Activated T-cell treated with anti-CD3 and anti-CD28 coated beads, Interleukin-2, amount 50 U/mL, for 1 hour (primary cell): ENCODE data around the gene CCRL2.
"Not testable (repeated sequence)": the region's sequence is repeated elsewhere in the genome, so short reads cannot be mapped to it uniquely, and the experiment has no call there.

Source experiments
- DNase-seq: peaks from one replicate; pipeline ENCODE4 v3.0.0-alpha.2; 2020

The CCRL2 gene

DNA sequence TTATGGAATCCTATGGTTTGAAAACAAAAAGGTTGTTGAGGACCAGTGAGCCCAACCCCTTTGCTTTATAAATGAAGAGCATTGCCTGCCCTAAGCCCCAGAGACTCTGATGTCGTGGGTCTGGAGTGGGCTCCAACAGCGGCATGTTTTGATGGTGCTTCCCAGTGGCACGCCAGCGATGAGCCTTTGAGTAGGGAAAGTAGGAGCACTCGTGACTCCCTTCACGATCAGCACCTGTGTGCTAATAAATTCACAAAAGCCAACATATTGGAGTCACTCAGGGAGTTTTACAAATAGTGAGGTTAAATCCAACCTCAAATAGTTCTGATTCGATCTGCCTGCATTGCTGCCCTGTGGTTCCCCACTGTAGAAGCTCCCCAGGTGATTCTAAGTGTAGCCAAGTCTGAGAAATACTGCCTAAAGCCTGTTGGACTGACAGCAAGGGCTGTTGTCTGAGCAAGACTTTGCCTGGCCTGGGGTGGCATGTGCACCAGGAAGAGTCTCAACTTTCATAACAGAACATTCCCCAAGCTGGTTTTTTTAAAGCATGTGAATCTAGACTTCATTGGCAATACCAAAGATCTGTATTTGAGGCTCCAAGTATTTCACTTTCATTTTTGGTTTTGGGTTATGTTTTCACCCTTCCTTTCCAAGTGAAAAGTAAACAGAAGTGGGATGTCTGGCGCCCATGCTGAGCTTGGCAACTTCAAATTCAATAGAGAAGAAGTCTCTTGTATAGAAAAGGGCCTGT lies 26.4 kb upstream of the CCRL2 start:
- DNase-seq, result no peak

DNA sequence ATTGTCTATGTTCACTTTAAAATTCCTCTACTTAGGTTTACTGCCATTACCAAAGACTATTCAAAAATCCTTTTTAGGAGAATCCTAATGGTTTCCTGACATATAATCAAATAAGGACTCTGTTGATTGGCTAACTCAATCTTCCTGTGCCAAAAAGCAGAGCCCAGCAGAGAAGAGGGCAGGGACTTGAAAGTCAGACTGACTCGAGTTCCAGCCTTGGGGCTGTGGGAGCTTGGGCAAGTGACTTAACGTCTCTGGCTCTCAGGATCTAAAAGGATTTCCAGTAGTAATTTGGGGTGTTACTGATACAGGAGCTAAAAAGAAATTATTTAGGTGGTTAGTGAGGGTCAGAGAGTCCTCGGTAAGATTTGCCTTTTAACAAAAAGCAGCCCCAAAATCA lies 25.4 kb upstream of the CCRL2 start:
- DNase-seq, result no peak

DNA sequence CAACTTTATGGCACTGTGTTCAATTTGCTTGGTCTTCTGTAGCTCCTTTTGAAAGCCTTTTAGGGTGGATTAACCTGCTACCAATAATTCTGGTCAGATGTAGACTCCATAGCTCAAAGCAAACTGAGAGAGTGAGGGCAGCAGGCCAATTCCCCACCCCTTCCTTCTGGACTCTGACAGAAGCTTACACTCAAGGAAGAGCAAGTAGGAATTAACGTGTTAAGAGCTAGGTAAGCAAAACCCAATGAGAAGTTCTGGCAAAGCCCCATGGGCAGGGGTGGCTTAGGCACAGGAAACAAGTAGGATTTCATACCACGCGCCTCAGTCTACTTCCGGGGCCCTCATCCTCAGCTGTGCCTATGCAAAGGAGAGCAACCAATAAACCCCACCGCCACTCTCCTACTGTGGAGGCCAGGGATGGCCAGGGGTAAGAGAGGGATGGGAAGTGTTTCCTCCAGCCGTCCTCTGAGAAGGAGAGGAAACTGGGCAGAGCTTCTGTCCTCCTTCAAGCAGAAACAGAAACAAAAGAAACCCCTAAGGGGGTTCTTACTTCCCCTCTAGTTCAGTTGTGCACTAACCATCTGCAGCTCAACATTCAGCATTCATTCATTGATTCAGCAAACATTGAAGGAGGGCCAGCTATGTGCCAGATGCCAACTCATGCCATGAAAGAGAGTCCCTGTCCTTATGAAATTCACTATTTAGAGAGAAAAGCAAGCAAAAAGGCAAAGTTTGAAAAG lies 23.7 kb upstream of the CCRL2 start:
- no peak for DNase-seq

DNA sequence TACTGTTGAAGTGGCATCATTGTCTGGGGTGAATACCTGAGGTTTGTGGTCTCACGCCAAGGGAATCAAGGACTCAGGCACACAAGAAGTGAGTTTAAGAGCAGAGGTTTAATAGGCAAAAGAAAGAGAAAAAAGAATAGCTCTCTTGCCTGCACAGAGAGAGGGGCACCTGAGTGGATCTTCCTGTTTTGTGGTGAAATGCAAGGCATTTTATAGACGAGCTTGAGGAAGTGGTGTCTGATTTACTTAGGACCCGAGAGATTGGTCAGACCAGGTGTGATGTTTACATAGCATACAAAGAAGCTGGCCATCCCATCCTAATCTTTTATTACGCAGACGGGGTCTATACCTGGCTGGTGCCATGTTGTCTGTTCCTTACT lies 23.1 kb upstream of the CCRL2 start:
- no peak for DNase-seq

DNA sequence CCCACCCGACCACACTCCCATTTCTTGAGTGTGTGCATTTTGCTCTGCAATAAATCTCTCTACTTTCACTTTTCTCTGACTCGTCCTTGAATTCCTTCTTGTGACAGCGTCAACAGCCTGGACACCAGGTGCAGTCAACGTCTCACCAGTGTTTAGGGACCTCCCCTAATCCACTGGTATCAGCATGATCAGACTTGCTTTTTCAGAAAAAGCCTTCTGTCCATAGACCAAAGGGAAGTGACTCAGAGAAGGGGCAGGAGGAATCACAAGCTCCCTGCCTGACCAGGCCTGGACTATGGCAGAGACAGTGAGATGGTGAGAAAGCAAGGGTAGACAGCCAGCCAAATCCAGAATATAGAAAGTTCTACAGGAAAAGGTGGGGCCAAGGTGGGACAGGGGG lies 20.9 kb upstream of the CCRL2 start:
- no peak for DNase-seq

DNA sequence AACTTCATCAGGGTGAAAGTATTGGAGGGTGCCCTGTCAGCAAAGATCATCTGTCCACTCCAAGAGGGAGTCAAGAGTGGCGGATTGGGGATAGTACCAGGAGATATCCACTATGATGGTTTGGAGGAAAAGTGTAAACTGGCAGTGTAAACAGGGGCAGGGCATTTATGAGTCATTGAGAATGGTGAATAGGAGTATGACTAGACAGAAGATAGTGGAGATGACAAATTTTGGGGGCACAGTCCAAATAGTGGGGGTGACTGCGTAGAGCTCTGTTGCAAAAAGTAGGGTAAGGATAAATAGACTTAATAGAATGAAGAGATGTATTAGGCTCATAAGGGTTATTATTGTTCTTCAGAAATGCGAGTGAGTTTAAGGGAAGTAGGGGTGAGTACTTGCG lies 18.2 kb upstream of the CCRL2 start:
- not testable (repeated sequence) for DNase-seq

DNA sequence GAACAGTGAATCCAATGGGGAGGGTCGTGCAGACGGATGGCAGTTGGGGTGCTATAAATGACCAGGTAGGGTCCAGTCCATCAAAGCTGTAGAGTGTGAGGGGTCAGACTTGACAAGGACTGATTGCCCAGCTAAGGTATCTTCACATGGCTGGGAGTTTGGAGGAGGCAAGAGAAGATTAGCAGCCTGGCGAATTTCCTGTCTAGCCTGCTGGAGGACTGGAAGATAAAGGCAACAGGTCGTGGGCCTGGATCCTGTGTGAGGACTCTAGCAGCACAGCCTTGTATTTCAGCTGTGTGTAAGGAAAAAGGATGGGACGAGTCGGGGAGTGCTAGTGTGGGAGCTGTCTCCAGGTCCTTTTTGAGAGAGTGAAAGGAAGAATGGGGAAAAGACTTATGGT lies 17.8 kb upstream of the CCRL2 start:
- no peak for DNase-seq

DNA sequence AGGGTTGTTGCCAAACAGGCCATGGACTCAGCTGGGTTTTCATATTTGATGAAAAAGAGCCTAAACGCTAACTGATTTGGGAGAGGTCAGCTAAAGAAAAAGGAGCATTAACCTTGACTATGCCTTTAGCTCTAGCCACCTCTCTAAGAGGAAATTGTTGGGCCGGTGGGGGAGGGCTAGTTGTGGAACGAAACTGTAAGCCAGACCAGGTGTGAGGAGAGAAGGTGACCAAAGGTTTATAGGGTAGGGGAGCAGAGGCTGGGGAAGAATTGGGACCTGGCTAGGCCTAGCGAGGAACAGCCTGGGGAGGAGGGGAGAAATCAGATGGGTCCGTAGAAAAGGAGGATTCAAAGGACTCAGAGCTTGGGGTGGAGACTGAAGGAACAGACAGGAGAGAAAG lies 15.5 kb upstream of the CCRL2 start:
- not testable (repeated sequence) for DNase-seq

DNA sequence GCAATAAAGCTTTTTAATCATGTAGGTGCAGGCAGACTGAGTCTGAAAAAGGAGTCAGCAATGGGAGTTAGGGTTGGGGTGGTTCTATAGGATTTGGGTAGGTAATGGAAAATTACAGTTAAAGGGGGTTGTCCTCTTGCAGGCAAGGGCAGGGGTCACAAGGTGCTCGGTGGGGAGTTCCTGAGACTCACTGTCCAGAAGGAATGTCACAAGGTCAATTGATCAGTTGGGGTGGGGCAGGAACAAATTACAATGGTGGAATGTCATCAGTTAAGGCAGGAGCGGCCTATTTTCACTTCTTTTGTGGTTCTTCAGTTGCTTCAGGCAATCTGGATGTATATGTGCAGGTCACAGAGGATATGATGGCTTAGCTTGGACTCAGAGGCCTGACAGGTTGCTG lies 14.0 kb upstream of the CCRL2 start:
- DNase-seq, result no peak

DNA sequence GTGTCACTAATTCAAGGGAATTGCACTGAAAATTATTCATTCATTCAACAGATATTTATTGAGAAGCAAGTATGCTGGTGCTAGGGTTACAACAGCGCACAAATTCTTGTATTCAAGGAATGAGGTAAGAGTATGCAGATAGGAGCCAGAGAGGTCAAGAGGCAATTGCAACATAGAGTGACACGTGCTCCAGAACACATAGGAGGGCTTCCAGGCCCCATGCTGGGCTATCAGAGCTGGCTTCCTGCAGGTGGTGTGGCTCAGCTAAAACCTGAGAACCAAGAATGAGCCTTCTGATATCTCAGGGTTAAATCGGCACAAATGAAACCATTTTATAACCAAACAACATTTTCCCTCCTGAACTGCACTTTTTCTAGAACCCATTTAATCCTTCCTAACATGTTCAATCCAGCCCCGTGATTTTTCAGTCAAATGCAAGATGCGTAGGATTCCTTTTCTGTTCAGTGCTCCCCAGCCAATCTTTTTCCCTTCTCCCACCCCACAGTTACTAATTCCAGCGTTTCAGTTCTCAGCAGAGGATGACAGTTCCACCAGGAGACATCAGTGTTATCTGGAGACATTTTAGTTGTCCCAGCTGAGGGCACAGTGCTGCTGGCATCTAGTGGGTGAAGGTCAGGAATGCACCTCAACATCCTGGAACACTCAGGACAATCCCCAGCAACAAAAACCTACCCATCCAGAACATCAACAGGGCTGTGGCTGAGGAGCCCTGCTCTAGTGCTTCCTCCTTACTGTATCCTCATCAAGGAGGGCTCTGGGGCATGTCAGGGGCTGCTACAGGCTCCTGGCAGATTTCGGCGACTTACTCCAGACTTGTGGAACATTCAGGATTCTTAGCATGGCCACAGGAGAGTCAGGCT lies 13.3 kb upstream of the CCRL2 start:
- no peak for DNase-seq

DNA sequence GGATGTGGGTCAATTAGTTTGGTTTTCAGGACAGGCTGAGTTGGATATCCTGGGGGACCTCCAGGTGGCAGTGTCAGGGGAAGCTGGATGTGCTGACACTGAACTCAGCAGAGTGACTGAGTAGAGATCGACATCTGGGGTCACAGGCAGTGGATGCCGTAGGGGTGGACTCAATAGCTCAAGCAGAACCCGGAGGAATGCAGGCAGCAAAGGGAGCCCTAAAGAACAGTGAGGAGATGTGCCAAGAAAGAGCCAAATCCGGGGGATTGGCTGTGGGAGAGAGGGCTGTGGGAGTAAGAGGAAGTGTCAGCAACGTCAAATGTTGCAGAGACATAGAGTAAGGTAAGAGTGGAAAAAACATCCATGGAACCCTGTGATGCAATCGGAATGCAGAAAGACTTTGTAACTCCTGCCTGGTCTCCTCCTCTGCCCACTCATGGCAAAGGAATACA lies 11.8 kb upstream of the CCRL2 start:
- DNase-seq, result no peak

DNA sequence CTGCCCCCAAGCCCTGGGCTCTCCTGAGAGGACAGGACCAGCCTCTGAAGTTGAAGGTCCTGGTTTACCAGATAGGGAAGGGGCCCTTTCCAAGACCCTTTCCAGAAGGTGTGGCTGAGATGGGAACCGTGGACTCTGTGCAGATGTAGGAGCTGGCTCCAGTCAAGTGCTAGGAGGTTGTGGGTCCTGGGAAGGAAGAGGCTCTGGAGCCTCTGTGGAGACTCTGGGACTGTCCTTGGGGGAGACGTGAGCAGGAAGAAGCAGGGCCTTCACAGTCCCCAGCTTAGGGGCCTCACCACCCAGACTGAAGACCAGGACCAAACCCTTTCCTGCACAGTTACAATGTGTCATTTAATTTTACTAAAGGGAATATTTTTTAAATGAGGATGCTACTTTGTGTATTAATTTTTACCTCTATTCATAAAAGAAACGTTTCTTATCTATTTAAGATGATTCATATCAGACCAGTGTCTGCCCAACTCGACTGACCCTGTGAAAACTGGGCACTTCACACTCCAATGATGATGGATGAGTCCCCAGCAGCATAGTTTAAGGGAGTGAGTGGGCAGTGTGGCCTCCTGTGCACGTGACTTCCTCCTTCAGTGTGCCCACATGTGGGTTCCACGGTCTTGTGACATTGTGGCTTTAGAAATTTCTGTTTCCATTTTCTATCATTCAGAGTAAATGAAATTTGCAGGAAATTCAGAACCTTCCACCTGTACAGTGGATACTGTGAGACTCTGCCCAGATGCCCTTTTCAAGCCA lies 11.1 kb upstream of the CCRL2 start:
- DNase-seq, result no peak

DNA sequence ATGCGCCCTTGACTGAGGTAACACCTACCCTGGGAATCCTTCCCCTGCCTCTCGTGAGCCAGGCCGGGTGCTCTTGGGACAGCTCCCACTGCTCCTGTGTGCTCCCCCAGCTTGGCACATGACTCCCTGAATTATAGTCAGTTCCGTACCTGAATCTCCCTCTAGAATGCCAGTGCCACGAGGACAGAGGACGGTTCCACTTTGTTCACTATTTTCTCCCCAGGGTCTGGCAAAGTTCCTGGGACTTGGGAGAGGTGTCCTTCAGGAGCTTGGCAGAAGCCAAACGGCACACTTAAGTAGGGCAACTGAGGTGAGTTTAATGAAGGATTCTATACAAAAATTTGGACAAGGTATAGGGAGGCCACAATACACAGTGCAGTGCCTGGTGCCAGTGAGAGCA lies 9.9 kb upstream of the CCRL2 start:
- no peak for DNase-seq

DNA sequence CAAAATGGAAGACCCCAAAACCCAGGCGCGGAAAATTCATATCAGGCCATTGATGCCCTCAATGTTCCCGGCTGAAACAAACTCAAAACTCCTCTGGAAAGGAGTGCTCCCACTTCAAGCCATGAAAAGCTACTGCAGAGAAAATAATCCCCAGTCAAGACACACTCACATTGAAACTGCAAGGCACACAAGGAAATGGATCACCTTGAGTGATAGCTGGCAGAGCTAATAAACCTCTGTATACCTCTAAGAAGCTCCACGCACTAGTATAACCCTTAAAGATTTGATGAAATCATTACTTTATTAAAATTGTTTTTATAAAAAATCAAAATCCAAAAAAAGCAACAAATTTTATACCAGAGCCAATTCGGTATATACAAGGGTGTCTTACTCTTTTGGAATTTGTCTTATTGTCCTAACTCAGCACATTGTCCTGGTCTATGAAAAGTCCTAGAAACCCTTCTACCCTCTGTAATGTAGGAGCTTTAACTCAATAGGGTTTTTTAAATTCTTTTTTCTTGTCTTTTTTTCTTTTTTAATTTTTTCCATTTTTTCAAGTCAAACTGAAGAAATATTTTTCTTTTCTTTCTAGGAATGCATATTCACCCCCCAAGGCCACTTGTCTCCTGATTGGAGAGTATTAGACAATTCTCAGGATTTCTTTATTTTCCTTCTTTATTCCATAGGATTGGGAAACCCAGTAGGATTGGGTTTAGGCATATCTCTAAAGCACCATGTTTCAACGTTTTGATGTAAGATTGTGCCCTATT lies 8.7 kb upstream of the CCRL2 start:
- DNase-seq, result no peak

DNA sequence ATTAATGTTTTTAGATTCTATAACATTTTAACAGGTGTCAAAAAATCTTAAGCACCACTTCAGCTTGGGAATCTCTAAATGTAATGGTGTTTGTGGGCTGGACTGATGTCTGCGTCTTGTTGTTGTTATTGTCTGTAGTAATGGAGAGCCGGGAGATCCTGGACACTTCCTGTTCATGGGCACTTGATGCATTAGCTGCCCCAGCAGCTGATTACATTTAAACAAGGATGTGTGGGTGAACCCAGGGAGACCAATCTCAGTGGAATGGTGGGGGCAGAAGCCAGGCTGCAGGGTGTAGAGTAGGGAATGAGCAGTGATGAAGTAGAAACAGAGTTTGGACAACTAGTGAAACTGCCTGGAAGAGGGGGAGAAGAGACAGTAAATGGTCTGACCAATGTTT lies 8.0 kb upstream of the CCRL2 start:
- DNase-seq, result no peak

DNA sequence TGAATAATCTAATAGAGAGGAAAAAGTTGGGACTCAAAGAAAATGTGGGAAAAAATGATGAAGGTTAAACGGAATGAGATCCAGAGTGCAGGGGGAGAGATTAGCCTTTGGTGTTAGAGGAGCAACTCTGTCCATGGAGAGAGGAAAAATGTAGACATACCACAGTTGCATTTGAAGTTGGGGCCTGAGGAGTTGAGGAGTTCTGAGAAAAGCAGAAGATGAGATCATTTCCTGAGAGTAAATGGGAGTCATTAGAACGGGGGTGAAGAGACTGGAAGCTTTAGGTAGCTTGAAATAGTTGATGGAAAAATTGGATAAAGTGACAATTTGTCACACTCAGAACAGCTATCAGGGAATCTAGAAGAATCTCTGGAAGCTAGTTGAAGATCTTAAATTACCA lies 7.5 kb upstream of the CCRL2 start:
- DNase-seq, result no peak

DNA sequence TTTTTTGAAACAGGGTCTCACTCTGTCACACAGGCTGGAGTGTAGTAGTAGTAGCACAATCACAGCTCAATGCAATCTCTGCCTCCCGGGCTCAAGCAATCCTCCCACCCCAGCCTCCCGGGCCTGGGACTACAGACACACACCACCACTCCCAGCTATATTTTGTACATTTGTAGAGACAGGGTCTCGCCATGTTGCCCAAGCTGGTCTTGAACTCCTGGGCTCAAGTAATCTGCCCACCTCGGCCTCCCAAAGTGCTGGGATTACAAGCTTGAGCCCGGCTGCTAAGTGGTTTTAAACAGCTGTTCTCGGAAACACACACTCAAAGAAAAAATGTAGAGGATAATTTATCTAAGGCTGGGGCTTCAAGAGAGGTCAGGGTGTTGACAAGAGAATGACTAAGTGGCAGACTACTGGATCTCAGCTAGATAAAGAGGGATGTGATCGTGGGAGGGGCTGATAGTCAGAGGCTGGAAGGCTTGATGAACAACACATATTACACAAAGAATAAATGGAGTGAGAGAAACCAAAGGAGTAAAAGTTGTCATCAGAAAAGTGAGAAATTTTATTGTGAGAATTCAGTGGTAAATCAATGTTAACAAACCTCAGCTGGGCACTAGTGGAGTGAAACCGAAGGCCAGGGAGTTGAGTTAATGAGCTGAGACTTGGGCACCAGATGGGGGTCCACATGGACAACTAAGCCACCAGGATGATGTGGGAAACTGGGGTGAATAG lies 6.9 kb upstream of the CCRL2 start:
- DNase-seq, result no peak

DNA sequence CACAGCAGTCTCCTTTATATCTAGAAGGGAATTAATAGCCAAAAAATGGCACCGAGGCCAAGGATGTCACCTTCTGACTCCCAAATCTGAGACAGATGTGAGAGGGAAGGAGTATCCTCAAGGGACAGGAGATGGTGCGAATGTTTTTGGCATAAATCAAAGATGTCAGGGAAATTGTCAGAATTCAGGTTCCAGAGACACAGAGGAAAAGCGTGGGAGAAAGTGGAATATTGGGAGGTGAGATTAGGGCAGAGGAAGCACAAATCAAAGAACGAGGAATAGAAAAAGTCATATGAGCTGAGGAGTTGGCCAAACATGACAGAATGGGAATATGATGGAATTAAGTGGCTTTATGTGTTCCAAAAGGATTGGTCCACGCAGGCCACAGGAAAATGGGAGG lies 6.2 kb upstream of the CCRL2 start:
- DNase-seq, result no peak

DNA sequence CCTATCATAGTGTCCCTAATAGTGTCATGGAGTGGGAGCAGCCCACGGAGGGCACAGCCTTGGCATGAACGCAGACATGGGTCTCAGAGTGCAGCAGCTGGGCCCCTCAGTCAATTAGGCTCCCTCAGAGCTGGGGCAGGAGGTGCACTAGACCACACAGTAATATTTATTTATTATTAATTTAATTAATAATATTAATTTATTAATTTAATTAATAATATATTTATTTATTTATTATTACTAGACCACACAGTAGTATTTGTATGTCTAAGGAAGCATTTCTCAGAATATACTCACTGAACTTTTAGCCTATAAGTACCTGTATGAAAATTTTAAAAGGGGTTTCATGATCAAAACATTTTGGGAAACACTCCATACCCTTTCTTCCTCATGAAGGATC lies 5.5 kb upstream of the CCRL2 start:
- DNase-seq, result no peak

DNA sequence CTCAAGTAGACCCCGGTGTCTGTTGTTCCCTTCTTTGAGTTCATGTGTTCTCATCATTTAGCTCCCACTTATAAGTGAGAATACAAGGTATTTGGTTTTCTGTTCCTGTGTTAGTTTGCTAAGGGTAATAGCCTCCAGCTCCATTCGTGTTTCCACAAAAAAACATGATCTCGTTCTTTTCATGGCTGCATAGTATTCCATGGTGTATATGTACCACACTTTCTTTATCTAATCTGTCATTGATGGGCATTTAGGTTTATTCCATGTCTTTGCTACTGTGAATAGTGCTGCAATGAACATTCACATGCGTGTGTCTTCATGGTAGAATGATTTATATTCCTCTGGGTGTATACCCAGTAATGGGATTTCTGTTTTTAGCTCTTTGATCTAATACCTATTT lies 4.2 kb upstream of the CCRL2 start:
- not testable (repeated sequence) for DNase-seq

DNA sequence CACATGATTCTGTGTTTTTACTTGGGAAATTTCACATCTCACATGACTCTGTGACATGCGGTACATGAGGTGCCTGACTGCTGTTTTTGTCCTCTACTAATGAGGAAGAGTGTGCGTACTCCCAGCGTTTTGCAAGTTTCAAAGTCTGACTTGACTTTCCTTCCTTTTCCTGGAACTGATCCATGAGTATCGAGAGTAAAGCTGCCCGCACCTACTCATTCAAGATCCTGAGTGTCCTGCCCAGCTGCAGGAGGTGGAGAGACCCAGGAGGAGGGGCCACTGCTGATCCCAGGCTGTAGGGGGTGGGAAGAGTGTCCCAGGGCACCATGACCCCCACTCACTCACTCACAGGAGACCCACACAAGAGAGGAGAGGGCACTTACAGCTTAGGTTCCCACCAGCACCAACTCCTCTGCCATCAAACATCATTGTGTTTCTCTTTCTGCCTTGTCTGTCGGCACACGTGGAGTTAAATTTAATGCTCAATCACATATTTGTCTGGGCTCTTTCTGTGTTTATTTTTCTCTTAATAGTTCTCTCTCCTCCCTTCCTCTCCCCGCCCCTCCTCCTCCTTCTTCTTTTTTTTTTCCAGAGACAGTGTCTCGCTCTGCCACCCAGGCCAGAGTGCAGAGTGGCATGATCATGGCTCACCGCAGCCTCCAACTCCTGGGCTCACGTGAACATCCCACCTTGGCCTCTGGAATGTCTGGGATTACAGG lies 1.6 kb upstream of the CCRL2 start:
- no peak for DNase-seq
